Epithelial cell of esophagus (primary cell): ENCODE results near the gene NFKBIB.

ENCODE experiments used
- DNase-seq: peaks from one replicate; pipeline ENCODE4 v3.0.0; 2010; ENCODE audit warnings: low read depth
- H3K4me3 ChIP-seq: 2 replicates; pipeline ENCODE4 v1.5.1; 2011; ENCODE audit warnings: mild to moderate bottlenecking, low read length, control low read depth
- CTCF ChIP-seq: IDR thresholded peaks from 2 replicates; pipeline ENCODE4 v1.5.1; 2011; ENCODE audit warnings: low read depth, mild to moderate bottlenecking, low read length, control low read depth, inconsistent platforms; ENCODE audit not compliant: insufficient read depth; ENCODE audit errors: missing control alignments

The NFKBIB gene

GRCh38 chr19:38944981-38945506 is 45.3 kb downstream of the NFKBIB start:
- H3K4me3 ChIP-seq, result no peak overlapping the region
- DNase-seq, result no peak
- TF ChIP-seq CTCF, result no peak

- H3K4me3 ChIP-seq, result no peak overlapping the region
- no peak for DNase-seq
- no peak for TF ChIP-seq CTCF
These were observed 45.9 kb downstream of the NFKBIB start for GRCh38 chr19:38945562-38946228.

- H3K4me3 ChIP-seq, result no peak overlapping the region
- DNase-seq, result no peak
- TF ChIP-seq CTCF, result no peak
These were observed 46.7 kb downstream of the NFKBIB start for GRCh38 chr19:38946229-38947010.

DNA sequence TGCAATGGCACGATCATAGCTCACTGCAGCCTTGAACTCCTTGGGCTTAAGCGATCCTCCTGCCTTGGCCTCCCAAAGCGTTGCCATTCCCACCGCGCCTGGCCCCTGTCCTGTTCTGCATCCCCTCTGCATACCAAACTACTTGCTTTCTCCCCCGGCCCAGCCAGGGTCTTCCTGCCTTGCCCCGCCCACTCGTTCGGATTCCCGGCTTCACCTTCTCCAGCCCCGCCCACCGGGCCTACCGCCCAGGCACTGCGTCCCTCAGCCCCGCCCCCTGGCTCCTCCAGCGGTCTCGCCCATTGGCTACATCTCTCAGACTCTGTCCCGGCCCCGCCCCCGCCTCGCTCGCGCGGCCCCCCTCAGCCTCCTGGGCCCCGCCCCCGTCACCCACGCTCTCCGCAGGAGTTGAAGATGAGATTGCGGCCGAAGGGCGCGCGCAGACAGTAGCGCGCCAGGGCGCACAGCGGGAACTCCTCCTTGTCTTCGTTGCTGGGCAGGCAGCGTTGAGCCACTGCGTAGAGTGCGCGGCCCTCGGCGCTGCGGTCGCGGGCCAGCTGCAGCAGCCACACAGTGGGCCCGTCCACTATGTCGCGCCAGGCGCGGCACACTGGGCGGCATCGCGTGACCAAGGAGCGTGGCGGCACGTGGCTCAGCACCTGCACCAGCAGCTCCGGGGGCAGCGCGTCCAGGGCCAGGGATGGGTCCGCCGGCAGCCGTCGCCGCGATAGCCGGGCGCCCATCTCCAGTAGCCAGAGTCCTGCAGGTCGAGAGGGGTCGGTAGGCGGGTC is 50.0 kb downstream of the NFKBIB start:
- DNase-seq, result peak; percentile 81
- no peak for TF ChIP-seq CTCF

GRCh38 chr19:38951187-38951586 is 51.4 kb downstream of the NFKBIB start:
- H3K4me3 ChIP-seq, result no peak overlapping the region
- DNase-seq, result no peak
- TF ChIP-seq CTCF, result no peak

More for the DNA sequence above, 50.0 kb downstream of the NFKBIB start:
- H3K4me3 ChIP-seq, result peak overlapping the region; percentile 12

DNA sequence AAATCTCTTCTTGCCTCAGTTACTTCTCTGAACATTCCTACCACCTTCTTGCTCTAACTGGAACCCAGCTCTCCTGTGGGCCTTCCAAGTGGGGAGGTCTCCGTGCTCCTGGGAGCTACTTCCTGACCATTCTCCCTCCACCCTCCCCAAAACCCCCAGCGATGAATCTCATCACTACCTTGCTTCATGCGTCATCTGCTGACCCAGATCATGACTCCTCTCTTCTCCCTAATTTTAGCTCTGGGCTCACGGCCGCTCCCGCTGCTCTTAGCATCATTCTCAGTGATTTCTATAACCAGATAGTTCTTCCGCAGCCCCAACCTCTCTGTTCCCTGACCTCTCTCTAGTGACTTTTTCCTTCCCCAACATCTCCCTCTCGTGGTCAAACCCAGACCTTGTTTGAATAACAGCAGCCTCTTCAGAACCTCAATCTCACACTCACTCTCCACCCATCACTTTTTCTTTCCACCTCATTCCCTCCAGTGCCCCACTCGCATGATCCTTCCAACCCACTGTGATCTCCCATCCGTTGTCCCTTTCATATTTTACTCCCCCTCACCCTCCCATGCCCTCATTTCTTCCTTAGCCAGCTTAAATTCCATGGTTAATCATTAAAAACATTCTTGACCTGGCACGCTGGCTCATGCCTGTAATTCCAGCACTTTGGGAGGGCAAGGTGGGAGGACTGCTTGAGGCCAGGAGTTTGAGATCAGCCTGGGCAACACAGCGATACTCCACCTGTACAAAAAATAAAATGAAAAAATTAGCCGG is 52.8 kb downstream of the NFKBIB start:
- DNase-seq, result peak; percentile 42
- no peak overlapping the region for H3K4me3 ChIP-seq
- peak; percentile 53 for TF ChIP-seq CTCF
